Measurements from ENCODE around the gene SLC25A36.
"Not testable (repeated sequence)": the region's sequence is repeated elsewhere in the genome, so short reads cannot be mapped to it uniquely, and the experiment has no call there.

The SLC25A36 gene

DNA sequence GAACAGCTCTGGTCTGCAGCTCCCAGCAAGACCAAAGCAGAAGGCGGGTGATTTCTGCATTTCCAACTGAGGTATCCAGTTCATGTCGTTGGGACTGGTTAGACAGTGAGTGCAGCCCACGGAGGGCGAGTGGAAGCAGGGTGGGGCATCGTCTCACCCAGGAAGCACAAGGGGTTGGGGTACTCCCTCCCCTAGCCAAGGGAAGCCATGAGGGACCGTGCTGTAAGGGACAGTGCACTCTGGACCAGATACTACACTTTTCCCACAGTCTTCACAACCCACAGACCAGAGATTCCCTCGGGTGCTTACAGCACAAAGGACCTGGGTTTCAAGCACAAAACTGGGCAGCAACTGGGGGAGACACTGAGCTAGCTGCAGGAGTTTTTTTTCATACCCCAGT lies 8.5 kb upstream of the SLC25A36 start:
- H3K4me1 ChIP-seq (ENCODE audit: control insufficient read depth, low read depth, low read length), result peaks cover 3% of the 10 kb centered on the region
- H3K4me3 ChIP-seq (ENCODE audit: low read length), result no peak overlapping the region
- no peak overlapping the region for H3K27ac ChIP-seq (ENCODE audit: low read length)
- no peaks in the 10 kb centered on the region for H3K9me3 ChIP-seq (ENCODE audit: control insufficient read depth, low read depth, low read length)
- H3K36me3 ChIP-seq (ENCODE audit: control insufficient read depth, low read depth, low read length), result no peaks in the 10 kb centered on the region
- H3K27me3 ChIP-seq (ENCODE audit: control insufficient read depth, insufficient read depth, low read length), result no peaks in the 10 kb centered on the region
- H3K9ac ChIP-seq (ENCODE audit: low read length), result no peak overlapping the region

DNA sequence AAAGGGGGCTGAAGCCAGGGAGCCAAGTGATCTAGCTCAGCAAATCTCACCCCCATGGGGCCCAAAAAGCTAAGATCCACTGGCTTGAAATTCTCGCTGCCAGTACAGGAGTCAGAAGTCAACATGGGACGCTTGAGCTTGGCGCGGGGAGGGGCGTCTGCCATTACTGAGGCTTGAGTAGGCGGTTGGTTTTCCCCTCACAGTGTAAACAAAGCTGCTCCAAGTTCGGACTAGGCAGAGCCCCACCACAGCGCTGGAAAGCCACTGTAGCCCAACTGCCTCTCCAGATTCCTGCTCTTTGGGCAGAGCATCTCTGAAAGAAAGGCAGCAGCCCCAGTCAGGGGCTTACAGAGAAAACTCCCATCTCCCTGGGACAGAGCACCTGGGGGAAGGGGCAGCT lies 8.1 kb upstream of the SLC25A36 start:
- H3K4me3 ChIP-seq (ENCODE audit: low read length), result no peak overlapping the region

DNA sequence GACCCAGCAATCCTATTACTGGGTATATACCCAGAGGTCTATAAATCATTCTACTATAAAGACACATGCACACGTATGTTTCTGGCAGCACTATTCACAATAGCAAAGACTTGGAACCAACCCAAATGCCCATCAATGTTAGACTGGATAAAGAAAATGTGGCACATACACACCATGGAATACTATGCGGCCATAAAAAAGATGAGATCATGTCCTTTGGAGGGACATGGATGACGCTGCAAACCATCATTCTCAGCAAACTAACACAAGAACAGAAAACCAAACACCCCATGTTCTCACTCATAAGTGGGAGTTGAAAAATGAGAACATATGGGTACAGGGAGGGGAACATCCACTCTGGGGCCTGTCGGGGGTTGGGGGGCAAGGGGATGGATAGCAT lies 2.3 kb upstream of the SLC25A36 start:
- not testable (repeated sequence) for H3K4me3 ChIP-seq (ENCODE audit: low read length); H3K36me3 ChIP-seq (ENCODE audit: control insufficient read depth, low read depth, low read length); H3K9ac ChIP-seq (ENCODE audit: low read length); H3K9me3 ChIP-seq (ENCODE audit: control insufficient read depth, low read depth, low read length); H3K27ac ChIP-seq (ENCODE audit: low read length); H3K27me3 ChIP-seq (ENCODE audit: control insufficient read depth, insufficient read depth, low read length)
- peaks cover 14% of the 10 kb centered on the region for H3K4me1 ChIP-seq (ENCODE audit: control insufficient read depth, low read depth, low read length)

More for the DNA sequence above, 8.1 kb upstream of the SLC25A36 start:
- H3K4me1 ChIP-seq (ENCODE audit: control insufficient read depth, low read depth, low read length), result peaks cover 3% of the 10 kb centered on the region
- H3K9me3 ChIP-seq (ENCODE audit: control insufficient read depth, low read depth, low read length), result no peaks in the 10 kb centered on the region
- no peak overlapping the region for H3K27ac ChIP-seq (ENCODE audit: low read length)
- no peaks in the 10 kb centered on the region for H3K36me3 ChIP-seq (ENCODE audit: control insufficient read depth, low read depth, low read length)
- H3K27me3 ChIP-seq (ENCODE audit: control insufficient read depth, insufficient read depth, low read length), result no peaks in the 10 kb centered on the region
- H3K9ac ChIP-seq (ENCODE audit: low read length), result no peak overlapping the region

DNA sequence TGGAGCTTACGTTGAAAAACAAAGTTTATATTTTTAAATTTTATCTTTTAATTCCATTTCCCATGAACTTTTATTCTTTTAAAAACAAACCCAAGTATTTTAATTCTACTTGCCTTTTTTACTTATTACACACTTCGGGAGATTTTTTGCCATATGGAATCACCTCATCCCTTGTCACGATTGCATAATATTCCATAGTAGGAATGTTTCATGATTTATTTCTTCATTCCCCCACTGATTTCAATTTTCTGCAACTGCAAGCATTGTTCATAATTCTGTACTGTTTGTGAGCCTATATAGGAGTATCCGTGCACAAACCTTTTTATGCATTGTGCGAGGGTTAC lies 574 bp upstream of the SLC25A36 start:
- peak overlapping the region; percentile 96 for H3K9ac ChIP-seq (ENCODE audit: low read length)
- H3K4me3 ChIP-seq (ENCODE audit: low read length), result peak overlapping the region; percentile 99
- H3K9me3 ChIP-seq (ENCODE audit: control insufficient read depth, low read depth, low read length), result no peaks in the 10 kb centered on the region
- peak overlapping the region; percentile 90 for H3K27ac ChIP-seq (ENCODE audit: low read length)
- peaks cover 14% of the 10 kb centered on the region for H3K4me1 ChIP-seq (ENCODE audit: control insufficient read depth, low read depth, low read length)
- no peaks in the 10 kb centered on the region for H3K27me3 ChIP-seq (ENCODE audit: control insufficient read depth, insufficient read depth, low read length)
- no peaks in the 10 kb centered on the region for H3K36me3 ChIP-seq (ENCODE audit: control insufficient read depth, low read depth, low read length)

DNA sequence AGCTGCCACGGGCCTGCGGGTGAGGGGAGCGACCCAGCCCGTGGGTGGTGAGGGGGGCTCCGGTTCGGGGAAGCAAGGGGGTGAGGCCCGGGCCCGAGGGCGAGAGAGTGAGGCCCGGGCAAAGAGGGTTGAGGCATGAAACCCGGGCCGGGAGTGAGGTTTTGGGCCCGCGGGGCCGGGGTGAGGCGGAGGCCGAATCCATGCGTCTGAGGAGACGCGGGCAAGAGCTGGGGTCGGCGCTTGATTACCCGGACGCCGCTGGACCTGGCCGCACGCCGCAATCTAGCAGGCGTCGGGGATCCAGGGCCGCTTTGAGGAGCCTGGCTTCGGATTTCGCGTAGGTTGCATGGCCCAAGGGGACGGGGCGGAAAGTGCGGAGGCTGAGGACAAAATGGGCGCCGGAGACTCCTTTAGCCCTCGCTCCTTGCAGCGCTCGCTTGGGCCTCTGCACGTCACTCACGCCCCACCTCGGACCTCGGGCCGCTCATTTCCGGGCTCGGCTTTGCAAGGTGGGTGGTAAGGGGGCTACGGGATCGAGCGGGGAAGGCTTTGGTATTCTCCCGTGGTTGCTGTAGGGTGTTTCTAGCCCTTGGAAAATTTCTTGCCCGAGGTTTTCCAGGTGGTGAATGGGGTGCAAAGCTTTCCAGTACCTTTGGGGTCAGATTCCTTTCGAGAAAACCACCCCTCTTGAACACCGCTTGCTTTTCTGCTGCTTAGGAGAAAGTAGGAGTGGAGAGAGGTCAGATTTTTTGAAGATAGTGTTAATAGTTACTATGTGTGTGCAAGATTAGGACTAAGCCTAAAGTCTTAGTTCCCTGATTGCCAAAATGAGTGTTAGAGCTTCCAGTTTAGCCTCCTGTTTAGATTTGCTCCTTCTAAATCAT lies 827 bp downstream of the SLC25A36 start:
- Histone ChIP-seq H3K4me1 (ENCODE audit: control insufficient read depth, low read depth, low read length) (peaks cover 14% of the 10 kb centered on the region), H3K36me3 (ENCODE audit: control insufficient read depth, low read depth, low read length) (peaks cover 3% of the 10 kb centered on the region), H3K9ac (ENCODE audit: low read length) (peak overlapping the region; percentile 96), H3K27ac (ENCODE audit: low read length) (peak overlapping the region; percentile 82), H3K4me3 (ENCODE audit: low read length) (peak overlapping the region; percentile 99), H3K27me3 (ENCODE audit: control insufficient read depth, insufficient read depth, low read length) (no peaks in the 10 kb centered on the region), H3K9me3 (ENCODE audit: control insufficient read depth, low read depth, low read length) (no peaks in the 10 kb centered on the region)

DNA sequence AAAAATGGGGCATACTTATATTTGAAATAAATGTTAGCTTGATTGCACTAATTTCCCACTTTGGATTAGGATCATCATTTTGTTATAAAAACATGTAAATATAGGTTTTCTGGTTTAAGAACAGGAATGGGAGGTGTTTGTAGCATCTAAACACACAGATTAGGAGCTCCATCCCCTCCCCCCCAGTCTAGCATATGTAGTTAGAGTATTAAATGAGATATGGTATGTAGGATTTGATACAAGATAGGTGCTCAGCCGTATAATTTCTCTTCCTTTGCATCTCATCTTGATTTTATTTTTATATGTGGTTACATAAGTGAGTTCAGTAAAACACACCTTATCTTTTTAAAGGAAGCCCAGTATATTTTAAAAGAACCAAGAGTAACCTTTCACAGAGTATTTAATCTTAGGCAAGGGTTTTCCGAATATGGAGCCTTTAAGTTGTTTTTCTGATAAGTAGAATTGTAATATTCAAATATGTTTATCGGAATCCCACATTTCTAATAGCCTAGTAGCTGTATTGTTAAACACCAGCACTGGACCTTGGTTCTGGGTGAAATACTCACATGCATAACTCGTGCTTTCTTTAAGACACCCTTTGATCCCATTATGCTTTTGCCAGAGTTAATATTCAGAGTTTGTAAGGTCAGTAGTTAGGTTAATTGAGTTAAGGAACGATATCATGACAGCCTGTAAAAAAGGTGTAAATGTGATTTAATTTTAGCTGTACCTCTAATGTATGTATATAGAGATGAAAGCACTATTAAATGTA lies 2.3 kb downstream of the SLC25A36 start:
- Histone ChIP-seq H3K4me3 (ENCODE audit: low read length) (peak overlapping the region; percentile 99), H3K9me3 (ENCODE audit: control insufficient read depth, low read depth, low read length) (no peaks in the 10 kb centered on the region), H3K4me1 (ENCODE audit: control insufficient read depth, low read depth, low read length) (peaks cover 14% of the 10 kb centered on the region), H3K27ac (ENCODE audit: low read length) (no peak overlapping the region), H3K9ac (ENCODE audit: low read length) (peak overlapping the region; percentile 96), H3K36me3 (ENCODE audit: control insufficient read depth, low read depth, low read length) (peaks cover 3% of the 10 kb centered on the region), H3K27me3 (ENCODE audit: control insufficient read depth, insufficient read depth, low read length) (no peaks in the 10 kb centered on the region)

DNA sequence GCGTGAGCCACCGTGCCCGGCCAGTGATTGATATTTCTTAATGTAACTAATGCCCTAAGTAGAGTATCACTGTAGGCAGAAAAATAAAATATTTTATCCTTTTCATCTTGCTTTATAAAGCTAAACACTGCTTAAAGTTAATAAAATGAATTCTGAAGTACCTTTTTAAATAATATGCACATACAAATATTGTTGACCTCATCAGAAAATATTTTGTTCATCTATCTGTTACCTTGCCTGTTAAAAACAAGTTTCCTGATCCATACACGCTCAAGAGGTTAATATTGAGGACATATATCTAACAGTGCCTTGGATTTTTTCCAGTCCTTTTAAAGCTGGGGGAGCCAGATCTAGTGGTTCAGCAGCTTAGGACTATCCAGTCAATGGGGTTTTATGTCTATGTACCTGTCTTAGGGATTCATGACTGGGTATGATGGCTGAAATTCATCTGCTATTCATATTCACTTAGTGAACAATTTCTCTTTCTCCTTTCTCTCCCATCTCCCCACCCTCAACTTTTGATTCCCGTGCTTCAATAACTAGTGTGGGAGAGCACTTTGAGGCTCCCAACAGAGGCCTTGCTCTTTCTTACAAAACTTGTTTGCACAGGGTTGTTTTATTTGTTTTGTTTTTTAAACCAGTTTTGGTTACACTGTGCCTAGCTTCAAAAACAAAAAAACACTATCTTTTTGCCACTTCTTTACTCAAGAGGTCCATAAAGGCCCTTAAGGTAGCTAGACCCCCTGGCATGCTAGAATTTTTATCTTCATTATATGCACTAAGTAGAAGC lies 7.0 kb downstream of the SLC25A36 start:
- Histone ChIP-seq H3K9ac (ENCODE audit: low read length) (no peak overlapping the region), H3K4me3 (ENCODE audit: low read length) (no peak overlapping the region), H3K27ac (ENCODE audit: low read length) (no peak overlapping the region), H3K9me3 (ENCODE audit: control insufficient read depth, low read depth, low read length) (no peaks in the 10 kb centered on the region), H3K36me3 (ENCODE audit: control insufficient read depth, low read depth, low read length) (peaks cover 3% of the 10 kb centered on the region), H3K27me3 (ENCODE audit: control insufficient read depth, insufficient read depth, low read length) (no peaks in the 10 kb centered on the region), H3K4me1 (ENCODE audit: control insufficient read depth, low read depth, low read length) (peaks cover 15% of the 10 kb centered on the region)

DNA sequence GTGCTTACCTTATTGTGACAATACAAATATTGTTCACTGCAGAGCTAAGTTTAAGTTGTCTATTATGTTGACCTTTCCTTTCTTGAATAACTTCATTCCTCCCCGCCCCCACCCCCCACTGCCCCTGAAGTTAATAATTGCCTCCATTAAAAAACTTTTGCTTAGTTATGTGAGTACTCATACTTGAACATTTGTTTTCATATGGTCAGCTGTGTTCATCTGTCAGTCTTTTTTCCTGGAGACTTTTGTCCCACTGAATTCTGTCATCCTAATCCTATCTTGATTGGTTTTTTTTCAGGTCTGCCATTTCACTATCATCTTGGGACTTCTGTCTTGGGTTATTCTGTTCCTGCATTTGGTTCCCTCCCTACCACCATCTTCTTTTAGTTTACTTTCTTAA lies 8.5 kb downstream of the SLC25A36 start:
- H3K36me3 ChIP-seq (ENCODE audit: control insufficient read depth, low read depth, low read length), result peaks cover 3% of the 10 kb centered on the region
- no peak overlapping the region for H3K4me3 ChIP-seq (ENCODE audit: low read length)
- no peak overlapping the region for H3K27ac ChIP-seq (ENCODE audit: low read length)
- H3K9ac ChIP-seq (ENCODE audit: low read length), result no peak overlapping the region
- no peaks in the 10 kb centered on the region for H3K9me3 ChIP-seq (ENCODE audit: control insufficient read depth, low read depth, low read length)
- peaks cover 8% of the 10 kb centered on the region for H3K4me1 ChIP-seq (ENCODE audit: control insufficient read depth, low read depth, low read length)
- H3K27me3 ChIP-seq (ENCODE audit: control insufficient read depth, insufficient read depth, low read length), result no peaks in the 10 kb centered on the region

DNA sequence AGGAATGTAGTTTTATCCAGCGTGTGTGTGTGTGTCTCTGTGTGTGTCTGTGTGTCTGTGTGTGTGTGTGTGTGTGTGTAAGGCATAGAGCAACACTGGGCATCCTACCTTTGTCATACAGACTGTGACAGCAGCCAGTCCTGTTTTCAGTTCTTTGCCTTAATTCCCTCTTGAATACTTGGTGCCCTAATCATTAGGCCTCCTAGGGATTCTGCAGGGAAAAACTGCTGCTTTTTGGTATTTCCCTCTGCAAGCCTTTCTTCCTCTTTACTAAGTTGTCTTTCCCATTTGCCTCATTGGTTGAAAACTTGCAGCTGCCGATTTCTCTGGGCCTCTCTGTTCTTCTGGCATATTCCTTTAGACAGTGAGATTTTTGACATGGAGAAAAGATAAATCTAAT lies 9.2 kb downstream of the SLC25A36 start:
- Histone ChIP-seq H3K9ac (ENCODE audit: low read length) (no peak overlapping the region), H3K4me3 (ENCODE audit: low read length) (no peak overlapping the region), H3K27me3 (ENCODE audit: control insufficient read depth, insufficient read depth, low read length) (no peaks in the 10 kb centered on the region), H3K4me1 (ENCODE audit: control insufficient read depth, low read depth, low read length) (peaks cover 8% of the 10 kb centered on the region), H3K9me3 (ENCODE audit: control insufficient read depth, low read depth, low read length) (no peaks in the 10 kb centered on the region), H3K36me3 (ENCODE audit: control insufficient read depth, low read depth, low read length) (peaks cover 3% of the 10 kb centered on the region), H3K27ac (ENCODE audit: low read length) (no peak overlapping the region)

DNA sequence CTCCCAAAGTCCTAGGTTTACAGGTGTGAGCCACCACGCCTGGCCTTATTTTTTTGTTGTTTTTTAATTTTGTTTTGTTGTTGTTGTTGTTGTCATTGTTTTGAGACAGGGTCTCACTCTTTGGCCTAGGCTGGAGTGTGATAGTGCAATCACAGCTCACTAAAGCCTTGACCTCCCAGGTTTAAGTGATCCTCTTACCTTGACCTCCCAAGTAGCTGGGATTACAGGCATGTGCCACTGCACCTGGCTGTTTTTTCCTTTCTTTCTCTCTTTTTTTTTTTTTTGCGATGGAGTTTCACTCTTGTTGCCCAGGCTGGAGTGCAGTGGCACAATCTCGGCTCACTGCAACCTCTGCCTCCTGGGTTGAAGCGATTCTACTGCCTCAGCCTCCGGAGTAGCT lies 10.1 kb downstream of the SLC25A36 start:
- not testable (repeated sequence) for H3K27ac ChIP-seq (ENCODE audit: low read length); H3K4me3 ChIP-seq (ENCODE audit: low read length); H3K9me3 ChIP-seq (ENCODE audit: control insufficient read depth, low read depth, low read length); H3K4me1 ChIP-seq (ENCODE audit: control insufficient read depth, low read depth, low read length); H3K36me3 ChIP-seq (ENCODE audit: control insufficient read depth, low read depth, low read length); H3K27me3 ChIP-seq (ENCODE audit: control insufficient read depth, insufficient read depth, low read length); H3K9ac ChIP-seq (ENCODE audit: low read length)
